Upper lobe of left lung (tissue), 4 donors: ENCODE results near the gene PPP4R3B.

ENCODE experiments used
- CTCF ChIP-seq, 6 experiments: fragments of 450-650 bp in 4 of 6; fragments of 200-600 bp in 2 of 6; sonication (generic) in 2 of 6; IDR thresholded peaks; one replicate each; pipeline ENCODE4 v1.5.1; 2016 to 2019; ENCODE audit warnings: antibody characterized with exemption in 6 of 6
- POLR2A ChIP-seq, 4 donors: fragments of 450-650 bp; IDR thresholded peaks; one replicate each; pipeline ENCODE4 v1.5.1; 2016 to 2017; ENCODE audit warnings: antibody characterized with exemption in 4 of 4, mild to moderate bottlenecking in 2 of 4
- POLR2AphosphoS5 ChIP-seq, 2 donors: sonication (generic); formaldehyde crosslinking; IDR thresholded peaks; one replicate each; pipeline ENCODE4 v1.5.1; 2017; ENCODE audit warnings: antibody characterized with exemption in 2 of 2

DNA sequence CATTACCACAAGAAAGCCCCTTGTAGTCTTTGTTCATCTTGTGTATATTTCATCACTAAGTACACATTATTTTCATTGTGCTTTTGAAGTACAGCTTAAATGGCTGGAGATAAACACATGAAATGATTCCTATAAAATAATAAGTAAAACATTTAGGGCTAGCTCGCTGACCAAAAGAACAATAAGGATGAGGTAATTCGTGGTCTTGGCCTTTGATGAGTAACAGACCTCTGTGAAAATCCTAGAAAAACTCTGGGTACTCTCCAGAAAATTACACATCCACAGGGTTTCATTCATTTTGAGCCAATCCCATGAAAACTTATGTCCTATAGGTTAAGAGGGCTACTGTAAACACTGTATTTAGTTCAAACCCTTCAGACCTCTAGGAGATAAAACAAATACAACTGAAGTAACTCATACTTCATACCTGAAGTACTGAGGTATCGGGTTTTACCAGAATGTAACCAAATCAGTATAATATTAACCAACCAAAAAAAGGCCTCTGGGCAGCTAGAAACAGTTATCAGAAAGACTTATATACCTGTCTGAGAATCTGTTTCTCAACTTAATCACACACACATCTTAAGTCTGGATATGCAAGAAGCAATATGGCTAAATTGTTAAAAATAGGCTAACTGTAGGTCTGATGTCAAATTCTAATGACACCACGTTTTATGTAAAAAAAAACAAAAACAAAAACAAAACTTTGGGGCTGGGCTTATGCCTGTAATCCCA lies 66.9 kb downstream of the PPP4R3B start:
- no peak for TF ChIP-seq POLR2AphosphoS5 (IDR thresholded peaks at IDR 0.05)
- no peak for TF ChIP-seq CTCF (IDR thresholded peaks at IDR 0.05)
- TF ChIP-seq POLR2A (IDR thresholded peaks at IDR 0.05): no peak
